ENCODE data around the gene HCFC1R1.

DNA sequence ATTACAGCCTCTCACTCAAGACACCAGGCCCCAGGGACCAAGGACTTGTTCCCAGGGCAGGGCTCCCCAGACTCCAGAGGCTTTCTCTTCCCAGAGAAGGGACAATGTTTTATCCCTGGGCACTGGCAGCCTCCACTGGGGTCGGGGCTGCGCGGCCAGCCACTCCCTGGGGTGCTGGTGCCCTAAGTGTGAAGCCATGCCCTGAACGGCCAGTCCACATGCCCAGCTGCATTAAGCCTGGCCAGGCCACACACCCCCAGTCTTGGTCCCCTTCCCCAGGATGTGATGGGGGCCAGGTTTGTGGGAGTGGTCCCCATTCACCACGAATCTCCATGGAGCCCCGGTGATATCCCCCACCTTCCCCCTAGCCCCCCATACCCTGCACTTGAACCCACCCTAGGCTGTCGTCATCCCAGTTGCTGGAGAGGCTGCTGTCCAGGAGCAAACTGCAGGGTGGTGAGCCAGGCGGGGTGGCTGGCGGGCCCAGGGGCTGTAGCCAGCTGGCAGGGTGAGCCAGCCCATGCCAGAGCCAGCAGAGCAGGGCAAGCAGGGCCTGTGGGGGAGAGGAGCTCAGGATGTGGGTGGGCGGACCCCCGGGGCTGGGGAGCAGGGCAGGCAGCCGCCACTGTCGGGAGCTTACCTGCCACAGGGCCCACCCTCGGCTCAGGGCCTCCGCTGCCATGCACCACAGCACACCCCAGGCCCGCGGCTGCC, 50.0 kb downstream of the HCFC1R1 start:
- TF ChIP-seq, protein P1, sequence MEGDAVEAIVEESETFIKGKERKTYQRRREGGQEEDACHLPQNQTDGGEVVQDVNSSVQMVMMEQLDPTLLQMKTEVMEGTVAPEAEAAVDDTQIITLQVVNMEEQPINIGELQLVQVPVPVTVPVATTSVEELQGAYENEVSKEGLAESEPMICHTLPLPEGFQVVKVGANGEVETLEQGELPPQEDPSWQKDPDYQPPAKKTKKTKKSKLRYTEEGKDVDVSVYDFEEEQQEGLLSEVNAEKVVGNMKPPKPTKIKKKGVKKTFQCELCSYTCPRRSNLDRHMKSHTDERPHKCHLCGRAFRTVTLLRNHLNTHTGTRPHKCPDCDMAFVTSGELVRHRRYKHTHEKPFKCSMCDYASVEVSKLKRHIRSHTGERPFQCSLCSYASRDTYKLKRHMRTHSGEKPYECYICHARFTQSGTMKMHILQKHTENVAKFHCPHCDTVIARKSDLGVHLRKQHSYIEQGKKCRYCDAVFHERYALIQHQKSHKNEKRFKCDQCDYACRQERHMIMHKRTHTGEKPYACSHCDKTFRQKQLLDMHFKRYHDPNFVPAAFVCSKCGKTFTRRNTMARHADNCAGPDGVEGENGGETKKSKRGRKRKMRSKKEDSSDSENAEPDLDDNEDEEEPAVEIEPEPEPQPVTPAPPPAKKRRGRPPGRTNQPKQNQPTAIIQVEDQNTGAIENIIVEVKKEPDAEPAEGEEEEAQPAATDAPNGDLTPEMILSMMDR (conservative IDR thresholded peaks at IDR 0.05): no peak
- TF ChIP-seq ZFX (IDR thresholded peaks at IDR 0.05): no peak

Data from C4-2B (cell line).